DND-41 (cell line): ENCODE results near the gene FAM174C.

Source experiments
- ATAC-seq: fragments of 200-7000 bp; cut with Tn5 transposase; 3 replicates; pipeline ENCODE4 v1.9.1; 2021; ENCODE audit warnings: low read depth; ENCODE audit not compliant: insufficient read depth
- DNase-seq: peaks from one replicate; pipeline ENCODE4 v3.0.0-alpha.2; 2020
- H2AFZ ChIP-seq: 2 replicates; pipeline ENCODE4 v1.6.0; 2012; ENCODE audit warnings: low read depth, low read length
- H3K27ac ChIP-seq: 2 replicates; pipeline ENCODE4 v1.5.1; 2012; ENCODE audit warnings: low read length, inconsistent platforms
- H3K27me3 ChIP-seq: fragments of 200-600 bp; sonication (generic); 2 replicates; pipeline ENCODE4 v1.6.0; 2012; ENCODE audit warnings: low read length, mild to moderate bottlenecking, inconsistent platforms; ENCODE audit not compliant: insufficient read depth, poor library complexity
- H3K36me3 ChIP-seq: 2 replicates; pipeline ENCODE4 v1.5.1; 2012; ENCODE audit warnings: low read length, inconsistent platforms; ENCODE audit not compliant: insufficient read depth
- H3K4me1 ChIP-seq: 2 replicates; pipeline ENCODE4 v1.5.1; 2012; ENCODE audit warnings: mild to moderate bottlenecking, low read length; ENCODE audit not compliant: insufficient read depth
- H3K4me2 ChIP-seq: 2 replicates; pipeline ENCODE4 v1.6.0; 2012; ENCODE audit warnings: mild to moderate bottlenecking, moderate library complexity, low read length, inconsistent platforms; ENCODE audit not compliant: insufficient read depth
- H3K4me3 ChIP-seq, 2 experiments: fragments of 200-600 bp in 1 of 2; shearing (Covaris generic) in 1 of 2; 2 replicates each; pipeline ENCODE4 v1.5.1; 2012 to 2016; ENCODE audit warnings: inconsistent platforms in 2 of 2, low read length in 2 of 2, mild to moderate bottlenecking in 2 of 2, low read depth in 1 of 2, moderate library complexity in 1 of 2
- H3K79me2 ChIP-seq: 2 replicates; pipeline ENCODE4 v1.6.0; 2012; ENCODE audit warnings: low read length, inconsistent platforms; ENCODE audit not compliant: insufficient read depth
- H3K9ac ChIP-seq: 2 replicates; pipeline ENCODE4 v1.6.0; 2012; ENCODE audit warnings: low read depth, mild to moderate bottlenecking, inconsistent platforms, low read length, moderate library complexity
- H3K9me3 ChIP-seq: 2 replicates; pipeline ENCODE4 v1.5.1; 2012; ENCODE audit warnings: low read length, moderate library complexity, mild to moderate bottlenecking, inconsistent platforms; ENCODE audit not compliant: insufficient read depth, severe bottlenecking
- H4K20me1 ChIP-seq: 2 replicates; pipeline ENCODE4 v1.6.0; 2012; ENCODE audit warnings: low read length; ENCODE audit not compliant: insufficient read depth
- EZH2 ChIP-seq: IDR thresholded peaks from 3 replicates; pipeline ENCODE4 v1.6.1; 2012; ENCODE audit warnings: borderline replicate concordance, low read depth, mild to moderate bottlenecking, moderate library complexity, low read length, inconsistent platforms; ENCODE audit not compliant: severe bottlenecking
- TF ChIP-seq, protein P1 (sequence below): IDR thresholded peaks from 2 replicates; pipeline ENCODE4 v1.5.1; 2012; ENCODE audit warnings: borderline replicate concordance, low read length, moderate library complexity, mild to moderate bottlenecking; ENCODE audit not compliant: poor library complexity, severe bottlenecking; ENCODE audit errors: extremely low read depth

The FAM174C gene

GRCh38 chr19:1241417-1242095 is 33.8 kb upstream of the FAM174C start, which contains the start of gene ATP5F1D:
Gene ATP5F1D, plus strand, starts transcription at chr19:1241751. Its CDS starts 100 bp downstream, at chr19:1241851.
- peaks cover 20% of the 10 kb centered on the region for H4K20me1 ChIP-seq

GRCh38 chr19:1243768-1244692 is 31.3 kb upstream of the FAM174C start:
- Histone ChIP-seq H3K79me2 (peaks cover 34% of the 10 kb centered on the region), H3K4me2 (peak overlapping the region; percentile 96), H3K27ac (0 out of 2 replicates have a peak overlapping the region, but pooled peaks have one; percentile 11), H3K4me3 (peak overlapping the region in 1 of 2 experiments; percentile 27; a peak in 1 of 4 replicates), H3K4me1 (peaks cover 59% of the 10 kb centered on the region), H3K36me3 (peaks cover 15% of the 10 kb centered on the region; the same call in 1 of the 2 replicates), H2AFZ (no peak overlapping the region), H4K20me1 (peaks cover 20% of the 10 kb centered on the region), H3K9me3 (no peaks in the 10 kb centered on the region), H3K9ac (peak overlapping the region; percentile 36), H3K27me3 (no peaks in the 10 kb centered on the region)
- no peak for TF ChIP-seq EZH2
- TF ChIP-seq, protein P1, sequence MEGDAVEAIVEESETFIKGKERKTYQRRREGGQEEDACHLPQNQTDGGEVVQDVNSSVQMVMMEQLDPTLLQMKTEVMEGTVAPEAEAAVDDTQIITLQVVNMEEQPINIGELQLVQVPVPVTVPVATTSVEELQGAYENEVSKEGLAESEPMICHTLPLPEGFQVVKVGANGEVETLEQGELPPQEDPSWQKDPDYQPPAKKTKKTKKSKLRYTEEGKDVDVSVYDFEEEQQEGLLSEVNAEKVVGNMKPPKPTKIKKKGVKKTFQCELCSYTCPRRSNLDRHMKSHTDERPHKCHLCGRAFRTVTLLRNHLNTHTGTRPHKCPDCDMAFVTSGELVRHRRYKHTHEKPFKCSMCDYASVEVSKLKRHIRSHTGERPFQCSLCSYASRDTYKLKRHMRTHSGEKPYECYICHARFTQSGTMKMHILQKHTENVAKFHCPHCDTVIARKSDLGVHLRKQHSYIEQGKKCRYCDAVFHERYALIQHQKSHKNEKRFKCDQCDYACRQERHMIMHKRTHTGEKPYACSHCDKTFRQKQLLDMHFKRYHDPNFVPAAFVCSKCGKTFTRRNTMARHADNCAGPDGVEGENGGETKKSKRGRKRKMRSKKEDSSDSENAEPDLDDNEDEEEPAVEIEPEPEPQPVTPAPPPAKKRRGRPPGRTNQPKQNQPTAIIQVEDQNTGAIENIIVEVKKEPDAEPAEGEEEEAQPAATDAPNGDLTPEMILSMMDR, result peak; percentile 96
- ATAC-seq (peak; percentile 66), DNase-seq (peak; percentile 86)

More at GRCh38 chr19:1241417-1242095, 33.8 kb upstream of the FAM174C start, which contains the start of gene ATP5F1D:
- H3K36me3 ChIP-seq, result peaks cover 15% of the 10 kb centered on the region; the same call in 1 of the 2 replicates
- H3K79me2 ChIP-seq, result peaks cover 34% of the 10 kb centered on the region
- peak within 1 kb of the TSS; percentile 96 for H3K4me2 ChIP-seq
- DNase-seq, result peak; percentile 92
- H3K9me3 ChIP-seq, result no peaks in the 10 kb centered on the region
- peak within 1 kb of the TSS; percentile 94 for H3K9ac ChIP-seq
- H3K4me1 ChIP-seq, result peaks cover 68% of the 10 kb centered on the region
- H3K27me3 ChIP-seq, result peaks cover 6% of the 10 kb centered on the region
- H3K27ac ChIP-seq, result peak within 1 kb of the TSS; percentile 68
- peak within 1 kb of the TSS; percentile 80 to 99 for H3K4me3 ChIP-seq
- TF ChIP-seq, protein P1, result no peak
- no peak for TF ChIP-seq EZH2
- H2AFZ ChIP-seq, result peak within 1 kb of the TSS; percentile 76
- peak; percentile 73 for ATAC-seq

DNA sequence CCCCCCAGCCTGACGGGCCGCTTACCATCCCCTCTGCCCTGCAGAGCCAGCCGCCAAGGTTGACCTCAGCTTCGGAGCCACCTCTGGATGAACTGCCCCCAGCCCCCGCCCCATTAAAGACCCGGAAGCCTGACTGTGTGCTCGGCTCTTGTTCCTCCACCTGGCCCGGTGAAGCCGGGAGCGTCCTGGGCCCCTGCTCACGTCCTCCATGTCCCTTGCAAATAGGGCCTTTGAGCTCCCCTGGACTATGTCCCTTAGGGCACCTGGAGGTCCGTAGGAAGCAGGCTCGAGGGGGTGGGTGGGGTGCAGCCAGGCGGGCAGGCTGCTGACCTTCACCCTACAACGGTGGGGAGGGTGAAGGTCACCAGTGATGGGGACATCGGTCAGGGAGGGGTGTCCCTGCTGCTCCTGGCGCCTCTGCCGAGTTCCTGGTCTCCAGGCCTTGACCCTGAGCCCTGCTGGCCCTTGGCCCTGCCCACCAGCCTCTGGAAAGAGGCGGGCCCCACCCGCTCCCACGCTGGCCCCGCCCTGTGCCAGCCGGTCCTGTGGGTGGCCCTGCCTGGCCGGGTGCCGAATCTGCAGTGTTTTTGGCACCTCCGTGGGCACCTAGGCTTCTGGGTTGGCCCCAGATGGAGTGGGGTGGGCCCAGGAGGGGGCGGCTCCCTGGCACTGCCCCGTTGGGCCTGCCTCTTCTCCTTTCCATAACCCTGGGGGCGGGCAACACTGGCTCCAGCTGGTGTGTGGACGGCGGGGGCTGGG is 30.5 kb upstream of the FAM174C start:
- no peak for ATAC-seq
- peak overlapping the region; percentile 11; the same call in 1 of the 2 replicates for H3K27ac ChIP-seq
- H3K9ac ChIP-seq, result no peak overlapping the region

More for the DNA sequence above, 30.5 kb upstream of the FAM174C start:
- no peak for DNase-seq
- Histone ChIP-seq H3K9me3 (no peaks in the 10 kb centered on the region), H3K4me3 (no peak overlapping the region), H3K4me2 (peak overlapping the region; percentile 48), H3K79me2 (peaks cover 36% of the 10 kb centered on the region), H3K4me1 (peaks cover 52% of the 10 kb centered on the region), H2AFZ (no peak overlapping the region), H4K20me1 (peaks cover 20% of the 10 kb centered on the region), H3K36me3 (peaks cover 15% of the 10 kb centered on the region; the same call in 1 of the 2 replicates), H3K27me3 (no peaks in the 10 kb centered on the region)
- TF ChIP-seq, protein P1, result no peak
- no peak for TF ChIP-seq EZH2
